Tibial nerve (tissue), 3 donors: ENCODE results near the gene SDHD.

Experiments
- CTCF ChIP-seq, 5 experiments: fragments of 200-600 bp in 3 of 5; fragments of 450-650 bp in 2 of 5; sonication (generic) in 3 of 5; IDR thresholded peaks; one replicate each; pipeline ENCODE4 v1.5.1; 2016 to 2019; ENCODE audit warnings: antibody characterized with exemption in 5 of 5, mild to moderate bottlenecking in 3 of 5, moderate library complexity in 2 of 5
- POLR2A ChIP-seq, 2 donors: fragments of 450-650 bp; IDR thresholded peaks; one replicate each; pipeline ENCODE4 v1.6.1; 2017; ENCODE audit warnings: antibody characterized with exemption in 2 of 2, mild to moderate bottlenecking in 2 of 2, moderate library complexity in 2 of 2

GRCh38 chr11:112134473-112134872 is 47.8 kb downstream of the SDHD start:
- TF ChIP-seq CTCF (IDR thresholded peaks at IDR 0.05), result no peak
- TF ChIP-seq POLR2A (IDR thresholded peaks at IDR 0.05), result no peak
